Sciatic nerve (tissue), 2 donors: Measurements from ENCODE around the gene HIF1AN. TPM values are rescaled to one million over a fixed set of nuclear protein-coding genes. Genes with fewer than 3 reads are reported as not detected.

Experiments
- ATAC-seq: fragments of 200-7000 bp; cut with Tn5 transposase; one replicate; pipeline ENCODE4 v1.9.1; 2020; ENCODE audit warnings: mild to moderate bottlenecking, moderate library complexity
- DNase-seq: peaks from one replicate; pipeline ENCODE4 v3.0.0-alpha.2; 2020; ENCODE audit warnings: low spot score
- intact Hi-C: fragments of 100-400 bp; cut with DNase I; formaldehyde crosslinking; loops from one replicate; pipeline ENCODE4 v1.14.2; 2022
- total RNA-seq: library from RNA; stranded (reverse); fragmentation: NEBNext Ultra II Directional; extraction: Animal tissue kit (Norgen Biotek cat#: 25700); gene quantifications from one replicate; pipeline ENCODE4 v1.2.1, GENCODE V29; 2021
- donor health status: DM: no; HTN: no; CAD: no.
- donor health status: DM: no; HTN: no; CAD: no.

The HIF1AN gene
- total RNA-seq, 1 donor from 2014 or later: 34.2 TPM

DNA sequence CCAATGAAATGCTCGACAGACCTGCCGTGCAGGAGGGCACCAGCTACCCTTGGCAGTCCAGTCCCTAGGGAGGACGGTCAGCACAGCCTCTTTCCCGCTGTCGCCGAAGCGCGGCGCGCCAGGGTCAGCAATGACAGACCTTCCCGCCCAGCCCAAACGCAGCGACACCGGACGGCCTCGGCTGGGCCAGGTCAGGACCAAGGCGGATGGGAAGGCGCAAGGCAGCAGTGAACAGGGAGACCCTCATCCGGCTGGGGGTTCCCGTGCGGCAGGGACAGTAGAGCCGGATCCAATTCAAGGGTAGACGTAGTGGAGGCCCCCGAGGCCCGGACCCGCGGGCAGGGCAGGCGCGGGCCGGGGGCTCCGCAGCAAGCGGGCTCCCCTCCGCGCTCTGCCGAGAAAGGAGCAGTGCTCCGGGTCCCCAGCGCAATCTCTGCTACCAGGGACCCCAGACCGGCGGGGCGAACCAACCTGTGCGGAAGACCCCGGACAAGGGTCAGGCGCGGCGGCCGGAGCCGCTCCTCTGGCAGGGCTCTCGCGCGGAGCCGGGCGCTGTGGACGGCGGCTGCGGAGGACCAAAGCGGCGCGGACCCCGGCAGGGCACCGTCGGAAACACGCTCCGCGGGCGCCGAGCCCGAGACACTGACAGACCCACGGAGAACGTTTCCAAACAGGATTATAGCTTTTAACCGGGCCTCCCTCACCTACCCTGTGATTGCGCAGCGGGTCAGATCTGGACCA lies 16.3 kb upstream of the HIF1AN start, which contains the start of gene SEC31B:
Gene SEC31B, minus strand, starts transcription at position 551 of the 741 bp plus-strand sequence. CDS start 2,909 bp downstream, outside the sequence.
- DNase-seq (peak; percentile 64), ATAC-seq (peak; percentile 76)
- intact Hi-C loops: loop anchor here (10.0 kb wide), 2 partner anchors 85 to 185 kb away; partner anchors contain the start of gene PKD2L1

DNA sequence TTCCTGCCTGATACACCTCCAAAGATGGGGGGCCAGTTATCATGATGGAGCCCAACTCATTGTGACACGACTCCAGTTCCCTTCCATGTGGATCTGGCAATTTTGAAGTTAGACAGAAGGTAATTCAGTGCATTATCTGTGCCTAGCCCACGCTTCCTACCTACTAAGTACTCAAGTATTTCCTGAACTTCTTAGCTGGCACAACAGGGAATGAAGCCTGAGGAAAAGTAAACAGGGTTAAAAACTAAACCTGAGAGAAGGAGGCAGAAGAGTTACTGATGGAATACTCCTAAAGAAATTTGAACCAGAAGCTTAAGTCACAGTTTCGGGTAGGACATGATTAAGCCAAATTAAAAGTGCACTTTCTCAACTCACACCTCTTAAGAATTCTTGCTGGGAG lies 14.9 kb upstream of the HIF1AN start:
- DNase-seq (no peak), ATAC-seq (no peak)
- intact Hi-C loops: loop anchor here (10.0 kb wide), 1 partner anchor 186 kb away; the partner anchor contains the start of gene PKD2L1

DNA sequence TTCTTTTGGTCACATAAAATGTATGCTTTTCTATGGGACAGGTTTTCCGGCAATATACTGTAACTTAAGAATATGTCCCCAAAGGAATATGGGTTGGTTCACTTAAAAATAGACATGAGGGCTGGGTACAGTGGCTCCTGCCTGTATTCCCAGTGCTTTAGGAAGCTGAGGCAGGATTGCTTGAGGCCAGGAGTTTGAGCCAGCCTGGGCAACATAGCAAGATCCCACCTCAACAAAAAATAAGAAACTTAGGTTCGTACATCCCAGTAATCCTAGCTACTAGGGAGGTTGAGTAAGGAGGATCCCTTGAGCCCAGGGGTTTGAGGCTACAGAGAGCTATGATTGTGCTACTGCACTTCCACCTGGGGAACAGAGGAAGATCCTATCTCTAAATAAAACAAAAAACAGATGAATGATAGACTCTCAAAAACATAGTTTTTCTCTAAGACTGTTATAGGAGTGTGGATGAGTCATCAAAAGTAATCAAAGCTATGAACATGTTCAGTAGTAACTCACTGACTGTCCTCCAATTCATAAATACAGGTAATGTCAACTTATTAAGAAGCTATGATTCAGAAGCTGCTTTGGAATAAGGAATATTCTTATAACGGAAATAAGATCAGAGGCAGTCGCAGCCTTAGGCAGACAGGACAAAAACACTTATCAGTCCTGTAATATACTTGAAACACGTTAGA lies 13.5 kb upstream of the HIF1AN start:
- no peak for ATAC-seq
- DNase-seq: no peak
- intact Hi-C loops: loop anchor here (10.0 kb wide), 1 partner anchor 187 kb away; the partner anchor contains the start of gene PKD2L1

DNA sequence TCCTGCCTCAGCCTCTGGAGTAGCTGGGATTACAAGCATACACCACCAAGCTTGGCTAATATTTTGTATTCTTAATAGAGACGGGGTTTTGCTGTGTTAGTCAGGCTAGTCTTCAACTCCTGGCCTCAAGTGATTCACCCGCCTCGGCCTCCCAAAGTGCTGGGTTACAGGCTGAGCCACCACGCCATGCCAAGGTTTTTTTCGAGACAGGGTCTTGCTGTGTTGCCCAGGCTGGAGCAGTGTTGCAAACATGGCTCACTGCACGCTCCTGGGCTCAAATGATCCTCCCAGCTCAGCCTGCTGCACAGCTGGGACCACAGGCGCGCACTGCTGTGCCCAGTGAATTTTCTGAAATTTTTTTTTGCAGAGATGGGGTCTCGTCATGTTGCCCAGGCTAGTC lies 12.8 kb upstream of the HIF1AN start:
- ATAC-seq: no peak
- intact Hi-C loops: loop anchor here (10.0 kb wide), 1 partner anchor 188 kb away; the partner anchor contains the start of gene PKD2L1
- no peak for DNase-seq

DNA sequence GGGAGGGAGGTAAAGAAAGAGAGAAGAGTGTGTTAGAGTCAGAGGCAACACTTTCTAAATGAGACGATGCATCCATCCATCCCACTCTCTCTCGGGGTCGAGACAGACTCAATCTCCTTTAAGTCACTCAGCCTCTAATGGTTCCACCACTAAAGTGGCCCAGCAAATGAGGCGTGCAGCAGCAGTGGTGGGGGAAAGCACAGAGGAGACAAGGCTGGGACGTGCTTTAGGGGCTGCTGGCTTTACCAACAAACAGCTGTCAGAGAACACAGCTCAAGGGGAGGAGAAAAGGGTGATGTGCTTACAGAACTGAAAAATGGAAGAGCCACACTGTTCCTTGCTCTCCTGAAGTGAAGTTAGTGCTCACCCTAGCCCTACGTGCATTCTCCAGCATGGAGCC lies 11.5 kb upstream of the HIF1AN start:
- DNase-seq (no peak), ATAC-seq (no peak)
- intact Hi-C loops: loop anchor here (10.0 kb wide), 1 partner anchor 189 kb away; the partner anchor contains the start of gene PKD2L1

DNA sequence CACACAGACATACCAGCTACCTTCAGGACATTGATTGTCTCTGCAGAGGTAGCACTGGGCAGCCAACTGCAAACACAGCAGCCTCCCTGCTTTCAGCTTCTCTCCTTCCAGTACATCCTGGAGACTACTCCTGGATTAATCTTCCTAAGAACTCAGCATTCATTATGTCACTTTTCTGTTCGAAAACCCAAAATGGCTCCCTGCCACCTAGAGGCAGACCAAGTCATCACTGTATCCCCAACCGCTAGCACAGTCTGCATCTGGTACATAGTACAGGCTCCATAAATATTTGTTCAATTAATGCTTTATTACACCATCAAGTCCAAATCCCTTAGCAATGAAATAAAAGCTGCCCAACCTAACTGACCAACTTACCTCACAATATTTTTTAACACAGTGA lies 11.1 kb upstream of the HIF1AN start:
- ATAC-seq (no peak), DNase-seq (no peak)
- intact Hi-C loops: loop anchor here (10.0 kb wide), 1 partner anchor 190 kb away; the partner anchor contains the start of gene PKD2L1

DNA sequence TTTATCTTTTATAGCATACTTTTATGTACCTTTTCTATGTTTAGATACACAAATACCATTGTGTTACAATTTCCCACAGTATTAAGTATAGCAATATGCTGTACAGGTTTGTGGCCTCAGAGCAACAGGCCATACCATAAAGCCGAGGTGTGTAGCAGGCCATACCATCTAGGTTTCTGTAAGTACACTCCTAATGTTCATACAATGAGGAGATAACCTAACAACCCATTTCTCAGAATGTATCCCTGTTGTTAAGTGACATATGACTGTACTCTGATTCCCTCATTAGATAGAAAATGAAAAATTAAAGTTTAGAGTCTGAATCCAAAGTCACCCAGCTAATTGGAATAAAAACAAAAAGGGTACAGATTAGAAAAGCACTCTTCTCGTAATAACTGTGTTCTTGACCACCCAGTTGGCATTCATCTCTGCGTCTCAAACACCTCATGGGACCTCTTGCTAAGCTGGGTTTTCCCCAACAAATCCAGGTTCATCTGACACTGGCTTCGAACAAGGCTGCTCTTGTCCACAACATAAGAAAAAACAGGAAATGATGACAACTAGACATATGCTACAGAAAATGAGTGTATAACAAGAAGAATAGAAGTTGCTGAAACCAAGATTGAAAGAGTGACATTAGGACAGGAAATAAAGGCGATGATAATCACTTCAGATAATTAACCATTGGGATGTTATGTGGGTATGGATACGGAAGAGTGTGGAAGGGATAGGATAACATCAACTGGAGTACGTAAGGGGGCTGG lies 7.4 kb upstream of the HIF1AN start:
- intact Hi-C loops: loop anchor here (10.0 kb wide), 1 partner anchor 194 kb away; the partner anchor contains the start of gene PKD2L1
- no peak for DNase-seq
- ATAC-seq: no peak

DNA sequence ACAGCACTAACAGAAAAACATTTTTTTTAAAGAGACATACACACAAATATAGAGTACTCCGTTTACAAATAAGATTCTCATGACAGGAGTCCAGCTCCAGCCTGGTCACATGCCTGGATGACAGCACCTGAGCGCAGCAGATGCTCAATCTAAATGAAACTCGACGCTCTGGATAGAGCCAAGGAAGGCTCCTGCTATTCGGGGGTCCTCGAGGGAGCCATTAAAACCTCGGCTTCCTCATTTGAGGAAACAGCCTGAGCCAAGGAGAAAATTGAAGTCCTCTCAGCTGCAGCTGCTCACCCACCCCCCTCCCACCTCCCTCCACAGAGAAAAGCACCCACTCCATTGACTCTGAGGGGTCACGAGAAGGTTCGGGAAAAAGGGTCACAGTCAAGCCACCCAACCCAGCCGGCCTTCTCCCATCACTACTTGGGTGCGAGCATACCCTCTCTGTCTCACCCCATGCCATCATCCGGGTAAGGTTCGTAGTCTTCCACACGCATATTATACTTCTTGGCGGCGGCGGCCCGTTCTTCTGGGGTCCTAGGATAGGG lies 6.7 kb upstream of the HIF1AN start:
- intact Hi-C loops: loop anchor here (10.0 kb wide), 1 partner anchor 194 kb away; the partner anchor contains the start of gene PKD2L1
- DNase-seq: no peak
- peak; percentile 49 for ATAC-seq

DNA sequence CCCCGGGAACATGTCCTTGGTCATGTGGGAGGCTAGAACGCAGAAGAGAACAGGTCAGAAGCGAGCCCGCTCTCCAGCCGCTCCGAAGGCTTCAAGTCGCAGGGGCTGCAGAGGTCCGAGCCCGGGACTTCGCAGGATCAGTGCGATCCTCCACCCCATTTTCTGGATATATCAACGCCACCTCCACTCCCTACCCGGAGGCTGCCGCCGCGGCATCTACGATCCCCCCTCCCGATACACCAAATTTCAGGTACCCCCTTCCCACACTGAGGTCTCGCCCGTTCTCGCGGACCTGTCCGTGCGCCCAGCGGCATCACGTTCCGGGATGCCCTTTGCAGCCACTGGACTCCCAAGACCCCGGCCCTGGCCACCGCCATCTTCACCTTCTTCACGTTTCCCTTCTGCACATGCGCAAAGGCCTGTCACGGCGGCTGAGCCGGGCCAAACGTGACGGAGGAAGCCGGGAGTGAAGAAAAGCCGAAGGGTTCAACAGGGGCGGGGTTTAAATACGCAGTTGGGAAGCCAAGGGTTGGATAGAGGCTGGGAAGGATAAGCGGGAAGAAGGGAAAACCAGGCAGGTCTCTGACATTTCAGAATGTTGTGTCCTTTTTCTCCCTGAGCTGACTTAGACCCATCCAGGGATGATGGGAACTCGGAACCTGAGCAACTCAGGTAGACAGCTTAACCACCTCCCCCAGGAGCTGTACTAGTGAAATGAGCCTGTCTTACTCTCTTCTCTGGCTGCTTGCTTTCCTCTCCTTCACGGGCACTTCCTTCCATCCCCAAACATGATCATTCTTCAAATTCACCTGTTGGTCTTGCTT lies 6.1 kb upstream of the HIF1AN start, which contains the start of gene NDUFB8:
Gene NDUFB8, minus strand, starts transcription at position 397 of the 824 bp plus-strand sequence. Its CDS starts 20 bp downstream, at position 377.
- ATAC-seq (peak; percentile 97), DNase-seq (peak; percentile 93)
- intact Hi-C loops: loop anchor here (10.0 kb wide), 1 partner anchor 195 kb away; the partner anchor contains the start of gene PKD2L1

DNA sequence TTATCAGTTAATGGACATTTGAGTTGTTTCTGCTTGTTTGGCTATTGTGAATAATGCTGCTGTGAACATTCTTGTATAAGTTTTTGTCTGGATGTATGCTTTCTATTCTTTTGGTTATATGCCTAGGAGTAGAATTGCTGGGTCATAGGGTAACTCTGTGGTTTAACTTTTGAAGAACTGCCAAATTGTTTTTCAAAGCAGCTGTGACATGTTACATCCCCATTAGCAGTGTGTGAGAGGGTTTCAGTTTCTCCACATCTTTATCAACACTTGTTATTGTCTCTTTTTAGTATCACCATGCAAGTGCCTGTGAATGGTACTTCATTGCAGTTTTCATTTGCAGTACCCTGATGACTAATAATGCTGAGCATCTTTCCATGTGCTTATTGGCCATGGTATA lies 4.0 kb upstream of the HIF1AN start:
- DNase-seq (no peak), ATAC-seq (no peak)
- intact Hi-C loops: no loop called here

DNA sequence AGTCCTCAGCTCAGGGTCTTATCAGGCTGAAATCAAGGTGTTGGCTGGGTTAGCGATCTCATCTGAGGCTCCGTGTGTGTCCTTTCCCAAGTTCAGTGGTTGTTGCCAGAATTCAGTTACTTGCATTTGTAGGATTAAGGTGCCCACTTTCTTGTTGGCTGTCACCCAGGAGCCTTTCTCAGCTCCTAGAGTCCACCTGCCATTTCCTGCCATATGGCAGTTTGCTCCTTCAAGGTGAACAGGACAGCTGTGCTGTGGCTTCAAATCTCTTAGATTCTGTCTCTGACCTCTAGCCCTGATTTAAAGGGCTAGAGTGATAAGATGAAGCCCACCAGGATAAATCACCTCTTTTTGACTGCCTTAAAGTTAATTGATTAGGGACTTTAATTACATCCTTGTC lies 1.0 kb upstream of the HIF1AN start:
- no peak for ATAC-seq
- intact Hi-C loops: no loop called here
- no peak for DNase-seq

DNA sequence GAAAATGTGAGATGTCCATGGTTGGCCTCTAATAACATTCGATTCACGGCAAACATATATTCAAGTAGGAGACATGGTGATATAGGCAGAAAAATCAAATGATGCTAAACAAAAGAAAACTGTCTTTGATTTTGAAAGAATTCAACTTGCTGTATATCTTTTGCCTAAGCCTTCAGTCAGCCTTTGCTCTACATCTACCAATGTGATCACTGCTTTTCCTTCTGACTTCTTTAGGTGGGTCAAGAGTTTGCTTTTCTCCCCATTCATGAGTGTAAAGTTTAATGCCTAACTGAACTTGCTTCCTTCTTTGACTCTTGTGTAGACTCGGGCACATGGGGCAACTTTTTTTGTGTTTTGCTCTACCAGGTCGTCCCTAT lies 417 bp upstream of the HIF1AN start:
- DNase-seq (no peak), ATAC-seq (no peak)

DNA sequence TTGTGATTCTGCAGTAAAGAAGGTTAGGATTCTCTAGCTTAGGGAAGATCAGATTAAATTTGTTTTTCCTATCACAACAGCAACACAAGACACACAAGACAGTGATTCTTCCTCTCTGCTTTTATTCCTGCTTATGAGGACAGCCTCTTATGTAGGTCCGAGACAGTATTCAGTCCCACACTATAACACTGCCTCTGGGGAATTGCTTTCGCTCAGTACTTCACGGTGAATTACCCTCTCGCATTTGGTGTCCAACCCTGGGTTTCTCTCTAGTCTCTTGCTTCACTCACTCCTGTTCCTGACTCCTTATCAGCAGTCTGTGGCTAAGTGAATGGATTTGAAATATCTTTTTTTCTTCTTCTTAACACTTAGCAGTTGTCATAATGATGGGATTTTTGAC lies 1.7 kb downstream of the HIF1AN start:
- ATAC-seq (no peak), DNase-seq (no peak)
- intact Hi-C loops: no loop called here

More for the DNA sequence above, 417 bp upstream of the HIF1AN start:
- intact Hi-C loops: no loop called here

DNA sequence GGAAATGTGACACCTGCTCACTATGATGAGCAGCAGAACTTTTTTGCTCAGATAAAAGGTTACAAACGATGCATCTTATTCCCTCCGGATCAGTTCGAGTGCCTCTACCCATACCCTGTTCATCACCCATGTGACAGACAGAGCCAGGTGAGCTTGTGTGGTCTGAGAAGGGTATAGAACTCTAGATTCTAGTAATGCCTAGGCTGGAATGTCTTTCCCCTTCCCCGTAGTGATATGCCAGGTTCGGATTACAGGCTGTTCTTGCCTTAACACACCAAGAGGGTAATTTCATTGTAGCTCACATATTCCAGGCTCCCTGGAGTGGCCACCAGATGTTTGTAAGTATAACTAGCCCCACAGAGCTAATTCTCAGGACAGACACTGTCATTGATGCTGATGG lies 9.2 kb downstream of the HIF1AN start:
- intact Hi-C loops: no loop called here
- DNase-seq: no peak
- ATAC-seq: no peak

DNA sequence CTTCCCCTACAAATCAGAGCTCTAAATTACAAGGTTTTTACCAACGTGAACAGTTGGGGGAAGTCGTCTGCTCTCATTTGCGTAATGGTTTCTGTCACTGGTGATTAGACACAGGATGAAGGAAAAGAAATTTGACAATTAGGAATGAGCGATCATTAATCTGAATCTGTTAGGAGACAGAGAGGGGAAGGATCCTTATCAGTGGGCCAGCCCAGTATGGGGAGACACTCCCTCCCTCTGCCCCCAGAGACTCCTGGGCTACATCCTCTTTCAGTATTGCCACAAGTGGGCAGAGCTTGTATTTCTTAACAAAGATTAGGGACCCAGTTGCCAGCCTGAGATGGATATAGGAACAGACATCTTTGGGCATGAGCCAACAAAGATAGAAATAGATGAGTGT lies 15.5 kb downstream of the HIF1AN start:
- ATAC-seq: no peak

DNA sequence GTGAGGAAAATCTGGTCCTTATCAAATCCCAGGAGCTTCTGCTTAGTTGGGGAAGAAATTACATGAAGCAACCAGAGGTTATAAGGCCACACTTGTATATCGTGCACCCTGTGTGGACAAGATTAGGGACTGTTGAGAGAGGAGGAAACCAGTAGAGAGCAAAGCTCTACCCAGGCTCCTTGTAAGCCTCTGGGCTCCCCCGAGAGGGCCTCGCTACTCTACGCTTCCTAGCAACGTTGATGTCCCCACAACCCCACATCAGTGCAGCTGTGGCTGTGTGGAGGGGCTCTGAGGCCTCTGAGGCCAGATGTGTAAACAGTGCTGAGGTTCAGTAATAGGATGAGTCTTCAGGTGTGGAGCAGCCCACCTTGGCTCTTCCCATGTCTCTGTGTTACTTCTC lies 16.0 kb downstream of the HIF1AN start:
- intact Hi-C loops: no loop called here
- DNase-seq (no peak), ATAC-seq (no peak)

More for the DNA sequence above, 15.5 kb downstream of the HIF1AN start:
- intact Hi-C loops: no loop called here
- DNase-seq: no peak

DNA sequence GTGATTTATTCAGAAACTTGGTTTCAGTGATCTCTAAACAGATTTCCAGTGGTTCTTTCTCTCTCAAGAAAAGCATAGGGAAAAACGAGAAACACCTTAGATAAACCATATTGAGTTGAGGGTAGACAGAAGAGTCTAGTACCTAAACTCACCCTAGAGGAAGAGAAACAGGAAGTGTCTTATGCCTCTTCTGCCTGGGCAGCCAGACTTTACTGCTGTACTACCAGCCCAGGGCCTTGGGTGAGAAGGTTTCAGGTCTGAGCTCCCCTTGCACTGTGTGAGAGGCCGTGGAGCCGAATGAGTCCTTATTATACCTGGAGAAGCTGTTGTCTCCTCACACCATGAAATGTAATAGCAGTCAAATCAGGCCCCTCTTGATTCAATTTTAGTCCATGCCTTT lies 18.2 kb downstream of the HIF1AN start:
- DNase-seq (no peak), ATAC-seq (no peak)
- intact Hi-C loops: no loop called here

DNA sequence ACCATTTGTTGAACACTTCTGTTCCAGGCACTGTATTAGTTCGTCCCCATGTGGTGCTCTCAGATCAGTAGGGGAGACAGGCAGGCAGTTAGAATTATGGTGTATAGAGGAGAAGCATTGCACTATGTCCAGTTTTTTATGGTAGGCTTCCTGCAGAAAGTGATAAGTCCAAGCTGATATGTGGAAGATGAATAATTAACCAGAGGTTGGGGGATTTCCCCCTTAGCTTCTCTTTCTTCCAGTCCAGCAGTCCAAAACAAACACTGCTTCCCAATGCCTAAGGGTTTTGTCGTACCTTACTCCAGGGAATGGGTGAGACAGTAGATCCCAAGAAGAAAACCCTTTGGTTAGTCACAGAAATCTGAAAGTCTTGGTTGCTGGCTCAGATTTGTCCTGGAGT lies 19.2 kb downstream of the HIF1AN start:
- ATAC-seq (no peak), DNase-seq (no peak)
- intact Hi-C loops: no loop called here
